Endothelial cell of hepatic sinusoid (primary cell): ENCODE results near the gene EZR.

ENCODE experiments used
- in situ Hi-C: cut with HindIII; loops from 2 replicates; pipeline ENCODE4 v1.10.0; 2017; ENCODE audit warnings: low sequenced_read_pairs

The EZR gene

GRCh38 chr6:158819213-158819976, at the start of gene EZR:
Gene EZR, minus strand, starts transcription at chr6:158819368. Its CDS starts 1,275 bp downstream, at chr6:158818093.
- in situ Hi-C loops, result no loop called here

GRCh38 chr6:158868122-158868480, 48.9 kb upstream of the EZR start:
- in situ Hi-C loops, result no loop called here

DNA sequence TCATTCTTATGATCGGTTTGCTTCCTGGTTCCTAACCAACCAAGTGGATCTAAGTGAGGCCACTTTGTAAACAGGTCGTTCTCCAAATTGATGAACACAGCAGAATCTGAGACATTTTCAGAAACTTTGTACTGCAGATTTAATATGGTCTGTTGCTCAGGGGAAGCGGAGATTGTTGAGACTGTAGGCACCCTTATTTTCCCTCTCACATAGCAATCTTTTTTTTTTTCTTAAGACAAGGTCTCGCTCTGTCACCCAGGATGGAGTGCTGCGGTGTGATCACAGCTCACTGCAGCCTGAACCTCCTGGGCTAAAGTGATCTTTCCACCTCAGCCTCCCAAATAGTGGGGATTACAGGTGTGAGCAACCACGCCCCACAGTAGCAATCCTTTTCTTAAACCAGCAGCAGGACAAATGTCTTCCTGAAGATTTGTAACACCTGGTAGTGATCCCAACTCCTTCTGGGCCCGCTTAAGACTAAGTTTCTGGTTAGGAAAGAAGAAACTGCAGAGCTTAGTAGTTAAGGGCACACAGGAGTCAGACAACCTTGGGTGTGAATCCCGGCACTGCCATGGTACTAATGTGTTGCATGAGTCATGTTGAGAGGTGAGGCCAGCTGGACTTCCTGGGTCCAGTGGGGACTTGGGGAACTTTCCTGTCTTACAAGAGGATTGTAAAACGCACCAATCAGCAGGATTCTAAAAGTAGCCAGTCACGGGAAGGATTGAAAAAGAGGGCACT, 48.4 kb upstream of the EZR start:
- in situ Hi-C loops, result no loop called here

DNA sequence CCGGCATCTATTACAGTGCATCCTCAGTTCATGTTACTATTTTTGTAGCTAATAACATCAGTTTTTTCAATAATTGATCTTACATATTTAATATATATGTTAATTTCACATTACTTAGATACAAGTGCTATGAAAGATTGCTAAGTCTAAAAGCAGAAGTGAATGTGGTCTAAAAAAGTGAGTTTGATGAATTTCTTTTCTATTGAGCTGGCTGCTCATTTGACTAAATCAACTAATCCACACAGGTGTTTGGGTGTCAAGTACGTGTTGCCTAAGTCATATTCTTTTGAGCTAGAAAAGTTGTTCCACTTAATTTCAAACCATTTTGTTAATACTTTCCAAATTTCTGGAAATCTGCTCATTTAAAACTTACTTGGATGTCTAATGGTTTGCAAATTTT, 46.6 kb upstream of the EZR start:
- in situ Hi-C loops, result no loop called here

- in situ Hi-C loops, result no loop called here
These were observed 44.5 kb upstream of the EZR start for GRCh38 chr6:158863646-158864045.

DNA sequence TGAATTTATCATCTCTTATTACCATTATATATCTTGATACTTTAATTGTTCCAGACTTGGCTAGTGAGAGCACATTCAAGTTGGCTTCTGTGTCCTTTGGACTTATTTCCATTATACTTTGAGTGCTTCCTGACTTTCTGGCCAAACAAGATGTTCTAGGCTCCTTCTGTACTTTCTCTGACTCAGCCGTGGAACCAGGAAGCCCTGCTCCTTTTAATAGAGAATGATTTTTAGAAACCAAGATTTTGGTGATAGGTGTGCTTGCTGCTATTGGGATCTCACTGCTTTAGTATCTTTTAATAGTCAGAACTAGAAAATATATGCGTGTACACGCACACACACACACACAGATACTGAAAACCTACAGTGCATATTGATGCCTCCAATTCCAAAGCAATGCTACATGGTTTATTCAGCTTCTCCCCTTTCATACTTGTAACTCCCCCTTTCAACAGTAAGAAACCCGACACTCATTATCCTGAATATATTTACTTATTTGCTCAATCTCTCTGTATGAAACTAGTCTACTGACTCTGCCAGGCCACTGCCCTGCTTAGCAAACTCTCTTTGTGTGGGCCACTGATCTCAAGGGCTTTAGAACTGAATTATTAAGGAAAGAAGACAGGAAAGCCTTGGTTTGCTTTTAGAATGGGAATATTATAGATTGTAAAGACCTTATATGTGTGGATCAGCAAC, 42.7 kb upstream of the EZR start:
- in situ Hi-C loops, result no loop called here

DNA sequence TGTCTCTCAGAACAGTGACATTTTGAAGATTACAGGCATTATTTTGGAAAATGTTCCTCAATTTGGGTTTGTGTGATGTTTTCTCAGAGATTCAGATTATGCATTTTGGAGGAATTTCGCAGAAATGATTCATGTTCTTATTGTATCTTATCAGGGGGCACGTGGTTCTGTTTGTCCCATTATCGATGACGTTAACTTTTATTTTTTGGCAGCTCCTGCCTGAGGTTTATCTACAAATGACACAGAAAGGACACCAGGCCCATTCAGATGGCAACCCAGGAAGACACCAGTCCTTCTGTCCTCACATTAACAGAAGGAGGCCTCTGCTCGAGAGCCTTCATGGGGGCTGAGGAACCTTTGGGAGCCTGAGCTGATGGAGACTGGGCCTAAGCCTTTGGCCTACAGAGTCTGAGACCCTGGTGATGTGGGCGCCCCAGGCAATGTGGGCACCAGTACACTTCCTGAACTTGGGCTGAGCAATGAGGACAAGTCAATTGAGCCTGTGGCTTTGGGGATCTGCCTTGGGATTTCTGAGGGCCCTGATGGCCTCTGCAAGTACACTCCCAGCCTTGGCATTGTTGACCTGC, 41.2 kb upstream of the EZR start:
- in situ Hi-C loops, result no loop called here

DNA sequence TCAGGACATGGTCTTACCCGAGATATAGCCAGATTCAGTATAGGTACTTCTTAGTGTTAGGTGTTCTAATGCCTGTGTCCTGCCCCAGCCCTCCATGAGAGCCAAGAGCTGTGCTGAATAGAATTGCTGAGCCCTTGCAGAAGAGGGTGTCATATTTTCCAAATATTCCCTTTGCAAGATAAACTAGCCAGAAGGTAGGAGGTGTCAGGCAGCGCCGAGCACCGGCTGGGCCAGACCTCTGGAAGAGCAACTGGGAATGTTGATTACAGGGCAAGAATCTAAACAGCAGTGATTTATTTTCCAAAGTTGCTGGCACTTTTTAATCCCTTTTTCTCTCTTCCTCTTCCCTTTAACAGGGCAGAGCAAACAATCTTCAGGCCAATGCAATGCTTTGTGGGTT, 37.1 kb upstream of the EZR start:
- in situ Hi-C loops, result no loop called here

DNA sequence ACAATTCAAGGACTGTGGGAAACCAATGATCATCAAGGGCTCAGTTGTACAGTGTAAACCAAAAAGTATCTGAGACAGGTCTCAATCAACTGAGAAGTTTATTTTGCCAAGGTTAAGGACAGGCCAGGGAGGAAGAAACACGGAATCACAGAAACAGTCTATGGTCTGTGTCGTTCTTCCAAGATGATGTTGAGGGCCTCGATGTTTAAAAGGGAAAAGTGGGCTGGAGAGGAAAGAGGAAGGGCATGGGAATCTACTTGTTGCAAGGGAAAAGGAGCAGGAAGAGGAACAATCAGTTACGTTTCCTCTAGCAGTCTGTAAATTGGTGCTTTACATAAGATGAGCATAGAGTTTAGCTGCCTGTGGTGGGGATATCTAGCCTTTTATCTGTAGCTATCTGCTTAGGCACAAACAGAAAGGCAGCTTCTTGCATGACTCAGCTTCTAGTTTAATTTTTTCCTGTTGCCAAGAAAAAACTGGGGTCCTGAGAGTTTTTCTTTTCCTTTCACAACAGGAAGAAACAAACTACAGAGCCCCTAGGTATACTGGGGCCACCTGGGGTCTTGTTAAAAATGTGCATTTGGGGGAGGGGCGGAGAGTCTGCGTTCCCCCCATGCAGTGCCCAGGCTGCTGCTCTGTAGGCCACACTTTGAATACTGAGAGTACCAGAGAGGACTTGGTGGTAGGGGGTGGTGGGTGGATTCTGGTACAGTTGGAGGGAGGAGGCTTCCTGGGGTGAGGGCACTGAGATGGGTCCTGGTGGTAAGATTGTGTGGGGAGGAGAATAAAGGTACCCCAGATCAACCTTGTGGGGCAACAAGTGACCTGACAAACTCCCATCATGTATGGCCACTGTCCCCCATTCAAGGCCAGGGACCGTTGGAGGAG, 35.3 kb upstream of the EZR start:
- in situ Hi-C loops, result no loop called here

GRCh38 chr6:158853880-158854213, 34.7 kb upstream of the EZR start:
- in situ Hi-C loops, result no loop called here

DNA sequence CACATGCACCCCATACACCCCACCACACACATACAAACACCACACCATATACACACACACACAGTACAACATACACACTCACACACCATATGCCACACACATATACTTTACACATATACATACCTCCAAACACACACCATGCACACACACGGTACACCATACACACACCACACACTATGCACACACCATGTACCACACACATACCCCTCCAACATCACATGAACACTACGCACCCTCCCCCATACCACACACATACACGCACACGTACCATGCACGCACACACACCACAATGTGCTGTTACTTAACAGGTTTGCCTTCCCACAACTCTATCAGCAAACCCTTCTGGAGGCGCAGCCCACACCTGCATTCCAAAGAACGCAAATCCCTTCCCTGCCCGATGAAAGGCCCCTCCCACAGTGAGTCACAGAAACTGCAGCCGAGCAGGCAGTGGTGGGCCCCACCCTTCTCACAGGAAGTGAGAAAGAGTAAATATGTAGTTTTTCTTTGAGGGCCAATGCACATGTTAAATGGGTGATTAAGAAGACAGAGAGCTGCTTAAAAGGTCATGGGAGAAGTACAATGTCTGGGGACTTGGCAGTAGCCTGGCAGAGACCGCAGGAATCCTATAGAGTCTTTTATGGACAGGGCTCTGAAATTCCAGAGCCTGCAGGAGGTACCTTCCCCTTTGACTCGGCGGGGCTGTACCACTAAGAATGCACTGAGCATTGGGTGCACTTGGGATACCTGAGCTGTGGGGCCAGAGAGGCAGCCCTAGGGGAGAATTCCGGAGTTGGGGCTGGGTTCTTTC, 34.1 kb upstream of the EZR start:
- in situ Hi-C loops, result no loop called here

- in situ Hi-C loops, result no loop called here
These were observed 33.3 kb upstream of the EZR start for GRCh38 chr6:158852312-158853071.

GRCh38 chr6:158850807-158851115, 31.6 kb upstream of the EZR start:
- in situ Hi-C loops, result no loop called here

DNA sequence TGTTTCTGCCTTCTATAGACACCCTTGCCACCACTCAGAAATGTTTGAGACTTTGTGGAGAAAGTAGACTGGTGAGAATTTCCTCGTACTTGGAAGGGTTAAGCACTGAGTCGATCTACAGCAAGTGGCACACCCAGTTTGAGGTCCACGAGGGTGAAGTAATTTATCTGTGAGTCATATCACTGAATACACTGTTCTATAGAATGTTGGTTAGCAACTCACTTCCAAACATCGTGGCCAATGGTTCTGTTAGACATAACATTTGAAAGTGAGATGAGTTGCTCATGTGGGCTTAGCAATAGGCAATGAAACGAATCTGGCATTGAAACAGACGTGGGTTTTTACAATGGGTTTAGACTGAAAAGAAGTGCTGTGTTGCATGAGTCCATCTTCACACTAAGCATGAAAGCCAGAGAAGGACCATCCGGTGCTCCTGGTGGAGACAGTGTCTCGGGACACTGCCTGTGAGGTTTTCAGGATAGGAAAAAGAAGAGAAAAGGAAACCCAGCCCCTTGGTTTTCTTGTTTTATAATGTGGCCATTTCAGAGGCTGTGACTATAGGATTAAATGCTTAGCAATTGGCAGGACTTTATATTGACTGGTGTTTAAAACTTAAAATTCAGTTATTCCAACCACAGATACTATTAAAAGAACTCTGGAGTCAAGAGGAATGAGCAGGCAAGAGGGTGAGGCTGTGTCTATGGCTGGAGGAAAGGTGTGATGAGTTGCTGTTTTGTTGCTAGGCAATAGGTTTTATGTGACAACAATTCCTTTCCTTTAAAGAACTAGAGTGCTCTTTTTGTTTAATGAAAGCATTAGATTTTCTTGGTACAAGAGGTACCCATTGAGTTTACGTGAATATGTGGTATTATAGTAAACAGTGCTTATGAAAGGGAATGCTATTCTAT, 31.0 kb upstream of the EZR start:
- in situ Hi-C loops, result no loop called here

DNA sequence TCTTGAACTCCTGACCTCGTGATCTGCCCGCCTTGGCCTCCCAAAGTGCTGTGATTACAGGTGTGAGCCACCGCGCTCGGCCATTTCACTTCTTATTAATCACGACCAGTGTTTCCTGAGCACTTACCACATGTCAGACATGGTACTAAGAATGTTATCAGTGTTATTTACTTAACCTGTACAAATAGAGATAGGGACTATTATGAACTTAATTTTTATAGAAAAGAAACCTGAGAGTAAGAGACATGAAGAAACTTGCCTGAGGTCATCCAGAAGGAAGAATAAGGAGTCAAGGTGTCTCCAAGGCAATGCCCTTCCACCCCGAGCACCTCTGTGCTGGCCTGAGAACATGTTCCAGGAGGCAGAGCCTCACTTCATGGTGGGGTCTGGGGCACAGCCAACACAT, 29.3 kb upstream of the EZR start:
- in situ Hi-C loops, result no loop called here

- in situ Hi-C loops, result no loop called here
These were observed 28.6 kb upstream of the EZR start for GRCh38 chr6:158847786-158848185.

DNA sequence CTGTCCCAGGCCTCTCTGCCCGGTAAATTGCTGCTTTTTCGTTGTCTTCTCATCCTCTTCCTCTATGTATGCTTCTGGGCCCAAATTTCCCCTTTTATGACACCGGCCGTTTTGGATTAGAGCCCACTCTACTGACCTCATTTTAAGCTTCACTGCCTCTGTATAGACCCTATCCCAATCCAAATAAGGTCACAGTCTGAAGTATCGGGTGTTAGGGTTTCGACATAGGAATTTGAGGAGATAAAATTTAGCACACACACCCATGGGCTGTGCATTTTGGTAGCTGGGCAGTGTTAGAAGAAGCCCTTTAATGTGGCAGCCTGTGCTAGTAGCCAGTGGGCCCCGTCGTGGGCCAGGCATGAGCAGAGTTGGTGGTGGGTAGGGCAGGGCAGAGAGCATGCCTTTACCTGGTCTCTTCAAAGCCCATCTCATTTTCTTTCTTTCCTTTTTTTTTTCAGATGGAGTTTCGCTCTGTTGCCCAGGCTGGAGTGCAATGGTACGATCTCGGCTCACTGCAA, 27.9 kb upstream of the EZR start:
- in situ Hi-C loops, result no loop called here
